Inferior parietal cortex (tissue), 1 donor: ENCODE measurements around the gene ETFA.
"Not testable (repeated sequence)": the region's sequence is repeated elsewhere in the genome, so short reads cannot be mapped to it uniquely, and the experiment has no call there.

Experiments
- DNase-seq: peaks from one replicate; pipeline ENCODE4 v3.0.0-alpha.2; 2016; ENCODE audit errors: extremely low spot score

Gene ETFA

DNA sequence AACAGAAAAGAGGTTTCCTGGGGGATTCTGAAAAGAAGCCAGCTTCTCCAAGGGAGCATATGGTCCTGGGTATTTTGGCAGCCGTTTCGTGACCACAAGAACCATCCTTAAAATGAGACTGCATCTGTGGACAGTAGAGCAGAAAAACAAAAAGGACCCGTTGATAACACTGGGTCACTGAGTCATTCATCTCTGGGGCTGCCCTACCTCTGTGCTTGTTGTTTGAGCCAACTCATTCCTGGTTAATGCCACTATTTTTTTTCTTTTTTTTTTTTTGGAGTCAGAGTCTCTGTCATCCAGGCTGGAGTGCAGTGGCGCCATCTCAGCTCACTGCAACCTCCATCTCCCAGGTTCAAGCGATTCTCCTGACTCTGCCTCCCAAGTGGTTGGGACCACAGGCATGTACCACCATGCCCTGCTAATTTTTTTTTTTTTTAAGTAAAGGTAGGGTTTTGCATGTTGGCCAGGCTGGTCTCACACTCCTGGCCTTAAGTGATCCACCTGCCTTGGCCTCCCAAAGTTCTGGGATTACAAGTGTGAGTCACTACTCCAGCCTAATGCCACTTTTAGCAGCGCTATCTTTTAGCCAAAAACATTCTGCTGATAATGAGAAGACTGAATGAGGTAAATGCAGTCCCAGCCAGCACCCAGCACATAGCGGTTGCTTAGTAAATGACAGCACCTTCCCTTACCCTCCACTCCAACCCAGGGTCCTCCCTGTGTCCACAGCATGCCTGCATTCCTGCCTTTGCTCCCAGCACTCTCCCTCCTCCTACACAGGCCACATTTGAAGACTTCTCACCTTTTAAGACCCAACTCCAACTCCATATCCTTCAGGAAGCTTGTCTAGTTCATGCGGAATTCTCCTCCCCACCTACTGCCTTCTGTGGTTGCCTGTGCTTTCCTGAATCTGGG lies 16.2 kb upstream of the ETFA start:
- DNase-seq = no peak

DNA sequence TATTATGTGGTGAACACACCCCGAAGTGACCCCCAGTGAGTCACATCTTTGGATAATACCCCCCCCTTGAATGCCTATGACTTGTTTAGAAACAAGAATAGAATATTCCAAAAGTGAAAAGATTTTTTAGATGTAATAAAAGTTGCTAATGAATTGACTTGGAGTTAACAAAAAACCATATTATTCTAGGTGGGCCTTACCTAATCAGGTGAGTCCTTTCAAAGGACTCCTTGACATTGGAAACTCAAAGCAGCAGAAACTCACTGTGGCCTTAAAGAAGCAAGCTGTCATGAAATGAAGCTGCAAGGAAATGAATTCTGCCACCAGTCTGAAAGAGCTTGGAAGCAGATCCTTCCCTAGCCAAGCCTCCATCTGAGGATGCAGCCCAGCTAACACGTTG lies 14.4 kb upstream of the ETFA start:
- DNase-seq = no peak

DNA sequence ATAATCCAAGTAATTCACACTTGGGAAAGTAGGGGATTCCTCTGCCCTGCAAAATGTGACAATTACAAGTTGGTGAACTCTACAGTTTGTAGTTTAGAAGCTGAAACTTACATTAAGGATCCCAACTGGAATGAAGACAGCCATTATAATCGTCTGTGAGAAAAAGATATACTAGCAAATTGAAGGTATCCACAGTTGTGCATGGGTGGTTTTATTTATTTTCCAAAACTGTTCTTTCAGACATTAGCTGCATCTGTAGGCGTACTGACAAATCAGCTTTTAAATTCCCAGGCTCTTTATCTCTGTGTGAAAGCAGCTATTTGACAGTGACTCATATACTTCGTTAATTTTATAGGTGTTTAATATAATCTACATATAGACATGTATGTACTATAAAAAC lies 12.8 kb upstream of the ETFA start:
- no peak for DNase-seq

DNA sequence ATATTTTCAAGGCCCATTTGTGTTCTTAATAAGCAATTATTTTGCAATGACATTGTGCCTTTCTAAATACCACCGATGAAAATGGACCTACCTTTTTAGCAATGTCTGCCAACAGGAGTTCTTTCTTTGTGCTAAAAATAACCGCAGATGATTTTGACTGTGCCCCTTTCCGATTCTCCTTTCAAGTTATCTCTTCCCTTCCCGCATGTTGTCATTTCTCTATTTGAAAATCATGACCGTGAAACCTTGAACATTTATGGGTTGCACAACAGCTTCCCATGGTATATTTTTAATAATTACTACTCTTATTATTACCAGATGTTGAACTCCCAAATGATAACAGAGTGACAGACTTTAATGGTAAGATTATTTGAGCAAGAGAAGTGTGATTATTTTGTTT lies 10.3 kb upstream of the ETFA start:
- no peak for DNase-seq

DNA sequence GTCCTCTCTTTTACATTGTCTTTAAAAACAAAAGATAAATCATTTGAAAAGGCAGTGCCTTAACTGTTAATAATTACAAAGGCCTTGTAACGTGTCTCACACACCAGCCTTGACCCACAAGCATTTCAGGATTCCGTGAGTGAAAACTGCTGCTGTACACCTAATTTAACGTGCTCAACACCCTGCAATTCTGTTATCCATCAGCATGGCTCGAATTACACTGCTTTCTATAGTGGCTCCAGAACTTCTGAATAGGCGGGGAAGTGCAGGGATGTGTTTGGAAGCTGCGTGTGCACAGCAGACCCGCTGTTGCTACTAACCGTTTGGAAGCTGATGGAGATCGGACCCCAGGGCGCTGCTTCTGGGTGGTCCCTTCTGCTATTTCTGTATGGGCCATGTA lies 9.9 kb upstream of the ETFA start:
- DNase-seq = no peak

DNA sequence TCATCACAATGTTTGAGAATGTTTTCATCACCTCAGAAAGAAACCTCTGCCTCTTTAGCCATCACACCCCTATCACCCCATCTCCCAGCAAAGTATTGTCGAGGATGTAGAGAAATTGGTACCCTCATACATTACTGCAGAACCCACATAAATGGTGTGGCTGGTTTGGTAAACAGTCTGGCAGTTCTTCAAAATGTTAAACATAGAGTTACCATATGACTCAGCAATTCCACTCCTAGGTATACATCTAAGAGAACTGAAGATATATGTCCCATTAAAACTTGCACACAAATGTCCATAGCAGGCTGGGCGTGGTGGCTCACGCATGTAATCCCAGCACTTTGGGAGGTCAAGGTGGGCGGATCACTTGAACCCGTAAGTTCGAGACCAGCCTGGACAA lies 8.7 kb upstream of the ETFA start:
- no peak for DNase-seq

DNA sequence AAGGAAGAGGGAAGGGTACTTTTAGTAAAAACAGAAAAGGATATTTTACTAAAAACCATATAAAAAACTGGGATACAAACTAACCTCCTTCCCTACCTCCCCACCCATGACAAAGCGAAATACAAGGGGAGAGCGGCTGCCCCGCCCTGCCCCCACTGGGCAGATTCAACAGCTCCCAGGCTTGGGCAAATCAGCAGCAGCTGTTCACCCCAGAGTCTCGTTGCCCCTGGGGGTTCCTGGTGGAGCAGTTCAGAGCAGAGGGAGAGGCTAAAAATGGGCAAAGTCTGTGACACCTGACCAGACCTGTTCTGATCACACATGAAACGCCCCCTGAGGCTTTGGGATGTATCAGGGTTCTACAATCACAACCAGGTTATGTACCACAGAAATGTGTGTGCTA lies 2.5 kb upstream of the ETFA start:
- no peak for DNase-seq

DNA sequence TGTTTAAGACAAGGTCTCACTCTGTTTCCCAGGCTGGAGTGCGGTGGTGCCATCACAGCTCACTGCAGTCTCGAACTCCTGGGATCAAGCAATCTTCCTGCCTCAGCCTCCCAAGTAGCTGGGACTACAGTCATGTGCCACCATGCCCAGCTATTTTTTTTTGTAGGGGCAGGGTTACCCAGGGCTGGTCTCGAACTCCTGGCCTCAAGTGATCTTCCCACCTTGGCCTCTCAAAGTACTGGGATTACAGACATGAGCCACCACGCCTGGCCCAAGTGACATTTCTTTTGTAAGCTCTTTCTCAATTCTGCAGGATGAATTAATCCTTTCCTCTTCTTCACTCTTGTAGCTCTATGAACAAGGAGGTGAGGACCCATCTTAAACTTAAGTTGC lies 1.9 kb upstream of the ETFA start:
- DNase-seq = not testable (repeated sequence)

DNA sequence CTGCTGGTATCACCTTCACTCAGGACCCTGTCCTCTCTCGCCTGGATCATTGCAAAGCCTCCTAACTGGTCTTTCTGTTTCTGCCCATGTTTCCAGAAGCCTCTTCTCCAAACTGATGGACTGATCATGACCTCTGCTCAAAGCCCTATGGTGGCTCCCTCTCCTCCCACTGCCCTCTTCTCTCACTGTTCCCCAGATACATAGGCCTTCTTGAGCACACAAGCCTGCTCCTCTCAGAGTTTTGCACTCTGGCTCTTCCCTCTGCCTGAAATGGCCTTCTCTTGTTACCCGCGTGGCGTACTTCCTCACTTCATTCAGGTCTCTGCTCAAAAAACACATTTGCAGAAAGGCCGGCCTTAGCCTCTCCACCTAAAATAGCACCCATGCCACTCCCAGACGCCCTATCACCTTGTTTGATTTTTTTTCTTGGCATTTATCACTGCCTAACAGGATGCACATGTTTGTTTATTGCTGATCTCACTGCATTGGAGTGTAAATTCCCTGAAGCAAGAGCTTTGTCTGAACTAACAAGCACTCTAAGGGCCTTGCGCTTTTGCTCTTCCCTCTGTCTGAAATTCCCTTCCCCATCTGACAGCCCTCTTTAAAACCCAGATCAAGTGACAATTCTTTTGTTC lies 1.4 kb upstream of the ETFA start:
- DNase-seq = no peak

DNA sequence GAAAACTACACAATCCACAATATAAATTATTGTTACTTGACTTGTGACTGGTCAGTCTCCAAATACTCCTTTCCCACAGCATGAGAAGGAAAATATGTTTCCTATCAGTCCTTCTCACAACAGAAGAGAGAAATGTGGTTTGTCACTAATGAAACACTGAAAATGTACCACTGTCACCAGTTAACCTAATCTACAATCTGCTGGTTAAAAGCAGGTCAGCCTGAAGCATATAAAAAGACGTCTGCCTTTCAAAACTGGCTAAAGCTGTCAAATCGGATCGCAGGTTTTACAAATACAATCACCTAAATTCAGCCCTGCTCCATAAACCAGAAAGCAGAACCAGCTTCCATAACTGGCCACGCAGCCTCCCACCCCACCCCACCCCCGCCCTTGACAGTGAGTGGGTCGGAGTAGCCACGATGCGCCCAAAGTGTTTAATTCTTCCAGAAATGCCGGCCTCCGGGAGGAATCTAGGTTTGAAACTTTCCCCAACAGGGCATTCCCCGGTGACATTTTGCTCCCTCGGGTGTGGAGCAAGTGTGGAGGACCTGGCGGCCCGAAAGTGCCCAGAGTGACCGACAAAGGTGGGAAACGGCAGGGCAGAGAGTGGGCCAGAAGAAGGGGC lies 682 bp downstream of the ETFA start:
- peak; percentile 12 for DNase-seq

DNA sequence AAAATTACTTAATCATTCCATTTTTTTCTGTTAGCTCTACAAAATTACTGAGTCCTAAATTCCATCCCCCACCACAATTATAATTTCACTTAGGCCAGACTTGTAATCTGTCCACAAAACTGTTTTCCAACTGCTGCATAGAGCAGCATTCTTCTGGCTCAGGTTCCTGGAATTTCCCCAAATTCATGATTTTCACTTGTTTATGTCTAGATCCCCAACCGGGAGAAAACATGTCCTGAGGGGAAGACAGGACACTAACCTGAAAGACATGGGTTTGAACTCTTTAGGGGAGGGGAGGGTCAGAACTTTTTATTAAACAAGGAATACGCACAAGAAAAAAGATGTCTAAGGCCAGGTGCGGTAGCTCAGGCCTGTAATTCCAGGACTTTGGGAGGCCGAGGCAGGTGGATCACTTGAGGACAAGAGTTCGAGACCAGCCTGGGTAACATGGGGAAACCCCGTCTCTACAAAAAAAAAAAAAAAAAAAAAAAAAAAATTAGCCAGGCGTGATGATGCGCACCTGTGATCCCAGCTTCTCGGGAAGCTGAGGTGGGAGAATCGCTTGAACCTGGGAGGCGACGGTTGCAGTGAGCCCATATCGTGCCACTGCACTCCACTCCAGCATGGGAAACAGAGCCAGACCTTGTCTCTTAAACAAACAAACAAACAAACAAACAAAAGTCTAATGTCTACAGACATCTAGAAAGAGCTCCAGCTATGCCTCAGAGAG lies 1.5 kb downstream of the ETFA start:
- no peak for DNase-seq

DNA sequence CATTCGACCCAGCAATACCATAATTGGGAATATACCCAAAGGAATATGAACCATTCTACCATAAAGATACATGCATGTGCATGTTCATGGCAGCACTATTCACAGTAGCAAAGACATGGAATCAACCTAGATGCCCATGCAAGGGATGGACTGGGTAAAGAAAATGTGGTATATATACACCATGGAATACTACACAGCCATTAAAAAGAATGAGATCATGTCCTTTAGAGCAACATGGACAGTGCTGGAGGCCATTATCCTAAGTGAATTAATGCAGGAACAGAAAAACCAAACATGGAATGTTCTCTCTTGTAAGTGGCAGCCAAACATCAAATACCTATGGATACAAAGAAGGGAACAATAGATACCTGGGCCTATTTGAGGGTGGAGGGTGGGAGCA lies 7.4 kb downstream of the ETFA start:
- no peak for DNase-seq

DNA sequence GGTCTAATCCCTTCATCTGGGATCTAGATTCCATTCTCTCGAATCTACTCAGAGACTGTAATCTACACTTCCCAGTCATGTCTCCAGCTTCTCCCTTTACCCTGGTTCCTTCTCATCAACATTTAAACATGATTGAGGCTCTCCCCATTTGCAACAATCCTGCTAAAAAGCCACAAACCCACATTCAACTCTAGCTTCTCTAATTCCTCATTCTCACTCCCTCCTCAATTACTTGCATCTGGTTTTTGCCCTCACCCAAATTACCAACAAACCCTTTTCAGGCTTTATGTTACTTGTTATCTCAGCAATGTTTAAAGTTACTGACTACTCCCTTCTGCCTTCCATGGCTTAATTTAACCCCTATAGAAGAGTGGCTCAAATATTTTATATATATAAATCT lies 11.5 kb downstream of the ETFA start:
- no peak for DNase-seq

DNA sequence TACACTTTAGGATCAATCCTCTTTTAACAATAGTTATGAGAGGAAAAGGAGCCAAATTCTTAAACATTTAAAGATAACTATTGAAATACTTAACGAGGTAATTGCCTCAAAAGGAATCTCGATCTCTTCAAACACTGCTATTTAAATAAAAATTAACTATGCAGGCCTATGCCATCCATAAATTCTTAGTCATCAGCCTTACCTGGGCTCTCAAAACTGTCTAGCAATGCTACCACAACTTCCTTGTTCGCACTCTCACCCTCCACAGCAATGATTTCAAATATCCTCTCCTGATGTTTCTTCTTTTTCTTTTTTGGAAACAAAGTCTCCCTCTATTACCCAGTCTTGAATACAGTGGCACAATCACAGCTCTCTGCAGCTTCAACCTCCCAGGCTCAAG lies 12.3 kb downstream of the ETFA start:
- DNase-seq = no peak

DNA sequence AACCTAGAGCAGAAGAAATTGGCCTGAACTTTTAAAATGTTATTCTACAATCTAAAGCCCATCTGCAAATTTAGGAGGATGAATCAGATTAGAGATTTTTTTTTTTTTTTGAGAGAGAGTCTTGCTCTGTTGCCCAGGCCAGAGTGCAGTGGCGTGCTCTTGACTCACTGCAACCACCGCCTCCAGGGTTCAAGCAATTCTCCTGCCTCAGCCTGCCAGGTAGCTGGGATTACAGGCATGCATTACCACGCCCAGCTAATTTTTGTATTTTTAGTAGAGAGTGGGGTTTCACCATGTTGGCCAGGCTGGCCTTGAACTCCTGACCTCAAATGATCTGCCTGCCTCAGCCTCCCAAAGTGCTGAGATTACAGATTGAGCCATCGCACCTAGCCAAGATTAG lies 13.3 kb downstream of the ETFA start:
- DNase-seq = not testable (repeated sequence)

DNA sequence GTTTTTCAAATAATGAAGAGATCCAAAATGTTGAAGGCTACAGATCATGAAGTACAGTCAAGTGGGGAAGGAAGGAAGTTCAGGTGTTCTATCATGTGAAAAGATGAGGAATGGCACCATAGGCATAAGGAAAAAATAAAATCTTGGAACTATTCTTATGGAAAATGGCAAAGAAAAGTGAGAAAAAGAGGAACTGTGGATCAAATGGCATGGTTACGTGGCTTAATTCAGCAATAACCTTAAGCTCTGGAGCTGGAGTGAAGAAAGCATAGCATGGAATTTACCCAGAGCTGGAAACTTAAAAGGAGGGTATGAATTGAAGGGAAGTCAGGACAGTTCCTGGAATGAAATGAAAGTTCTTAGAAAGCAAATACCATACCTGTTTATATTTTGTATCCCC lies 14.4 kb downstream of the ETFA start:
- DNase-seq = no peak

DNA sequence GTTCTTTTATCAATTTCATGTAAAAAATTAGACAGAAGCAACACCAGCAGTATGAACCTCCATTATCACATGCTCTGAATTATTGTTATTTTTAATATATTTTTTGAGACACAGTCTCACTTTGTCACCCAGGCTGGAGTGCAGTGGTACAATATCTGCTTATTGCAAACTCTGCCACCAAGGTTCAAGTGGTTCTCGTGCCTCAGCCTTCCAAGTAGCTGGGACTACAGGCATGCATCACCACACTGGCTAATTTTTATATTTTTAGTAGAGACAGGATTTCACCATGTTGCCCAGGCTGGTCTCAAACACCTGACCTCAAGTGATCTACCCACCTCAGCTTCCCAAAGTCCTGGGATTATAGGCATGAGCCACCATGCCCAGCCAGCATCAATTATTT lies 16.8 kb downstream of the ETFA start:
- not testable (repeated sequence) for DNase-seq

DNA sequence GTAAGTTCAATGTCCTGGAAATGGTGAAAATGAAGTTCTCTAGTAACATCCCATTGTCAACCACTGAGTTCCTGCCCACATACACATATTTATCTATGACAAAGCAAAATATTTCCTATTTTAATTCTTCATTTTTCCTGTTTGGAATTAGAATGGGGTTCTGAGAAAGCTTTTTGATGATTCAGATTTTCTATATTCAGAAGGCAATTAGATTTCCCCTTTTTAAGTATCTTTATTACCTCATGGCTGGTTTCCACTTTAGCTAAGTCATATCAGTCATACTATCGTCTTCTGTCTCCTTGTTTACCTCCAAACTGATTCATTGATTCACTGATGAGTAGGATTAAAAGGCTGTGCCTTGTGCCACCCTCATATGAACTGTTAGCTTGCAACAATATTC lies 17.9 kb downstream of the ETFA start:
- DNase-seq = no peak

DNA sequence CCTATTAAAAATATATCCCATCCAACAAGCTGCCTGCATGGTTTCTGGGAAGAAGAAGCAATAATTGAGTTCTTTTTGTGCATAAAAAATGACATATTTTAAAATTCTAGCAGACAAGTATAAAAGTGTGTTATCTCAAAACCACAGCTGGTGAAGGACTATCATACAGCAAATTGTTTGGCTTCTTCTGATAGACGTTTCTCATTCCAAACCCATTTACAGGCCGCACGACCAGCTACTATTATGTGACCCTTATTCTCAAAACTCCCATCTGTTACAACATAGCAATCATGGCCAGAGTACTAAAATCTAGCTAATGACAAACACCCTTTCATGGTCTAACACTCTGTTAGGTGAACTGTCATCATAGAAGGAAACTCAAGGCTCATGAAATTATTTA lies 21.7 kb downstream of the ETFA start:
- DNase-seq = no peak

DNA sequence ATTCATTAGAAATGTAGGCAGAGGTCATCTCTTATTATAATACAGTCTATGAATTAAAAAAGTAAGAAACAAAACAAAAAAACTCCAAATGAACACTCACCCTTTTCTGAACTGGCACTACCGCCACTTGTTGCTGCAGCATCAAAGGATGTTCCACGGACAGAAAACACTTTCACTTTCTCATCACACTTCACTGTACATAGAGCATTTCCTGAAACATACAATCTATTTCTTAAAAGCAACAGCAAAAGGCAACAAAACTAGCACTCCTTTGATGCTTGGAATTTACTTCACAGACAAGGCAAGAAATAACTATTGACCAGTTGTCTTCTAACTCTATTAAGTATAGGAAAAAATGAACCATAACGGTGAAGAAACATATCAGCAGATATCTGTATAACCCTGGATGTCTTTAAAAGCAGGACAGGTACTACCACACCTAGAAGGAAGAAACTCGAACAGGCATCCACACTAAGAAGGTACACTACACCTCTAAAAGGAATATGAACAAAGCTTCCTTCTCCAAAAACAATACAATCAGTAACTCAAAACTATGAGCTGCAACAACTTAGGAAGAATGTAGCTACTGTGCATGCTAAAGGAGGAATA lies 24.9 kb downstream of the ETFA start:
- DNase-seq = no peak

DNA sequence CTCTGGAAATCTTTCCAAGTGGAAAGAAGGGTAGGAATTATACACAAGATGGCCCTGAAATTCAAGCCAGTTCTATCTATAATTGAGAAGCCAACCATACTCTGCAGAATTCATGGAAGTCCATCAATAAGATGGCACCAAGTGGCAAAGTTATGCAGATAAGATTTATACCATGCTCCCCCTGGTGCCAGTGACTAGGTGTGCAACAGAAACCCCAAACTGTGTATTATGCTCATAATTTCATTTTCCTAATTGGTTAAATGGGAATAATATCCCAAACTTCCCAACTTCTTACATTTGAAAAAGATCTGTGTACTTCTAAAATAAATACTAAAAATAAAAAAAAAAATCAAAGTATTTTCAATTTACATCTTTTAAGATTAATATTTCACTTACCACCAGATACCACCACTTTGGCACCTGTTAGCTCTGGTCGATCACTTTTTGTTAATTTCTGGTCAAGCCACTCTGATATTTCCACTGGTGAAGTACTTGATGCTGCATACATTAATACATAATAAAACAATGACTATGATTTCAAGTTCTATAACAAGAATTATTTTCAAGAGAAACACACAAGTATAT lies 25.9 kb downstream of the ETFA start:
- DNase-seq = no peak

DNA sequence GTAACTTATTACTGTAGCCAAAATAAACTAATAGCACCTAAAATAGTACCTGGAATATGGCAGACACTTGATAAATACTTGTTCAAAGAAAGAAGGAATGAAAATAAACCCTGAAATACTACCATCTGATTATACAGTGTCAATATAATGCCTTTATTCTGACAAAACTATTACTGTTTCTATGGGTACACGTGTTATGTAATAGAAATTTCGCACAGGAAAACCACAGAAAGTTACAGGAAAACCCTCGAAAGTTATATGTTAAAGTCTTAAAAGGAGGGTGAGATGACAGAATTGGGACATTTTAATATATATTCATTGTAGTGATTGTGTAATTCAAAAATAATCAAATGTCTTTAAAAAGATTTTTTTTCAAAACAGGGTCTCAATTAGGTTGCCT lies 28.8 kb downstream of the ETFA start:
- DNase-seq = no peak
